Stimulated activated effector memory CD8-positive, alpha-beta T cell treated with anti-CD3 and anti-CD28 coated beads, Interleukin-12 subunit alpha, Interleukin-12 subunit beta, amount 100 ng/mL, for 72 hours (primary cell): ENCODE results near the gene STEAP1.
"Not testable (repeated sequence)": the region's sequence is repeated elsewhere in the genome, so short reads cannot be mapped to it uniquely, and the experiment has no call there.

Experiments used
- ATAC-seq: fragments of 150-1000 bp; cut with Tn5 transposase; 2 replicates; pipeline ENCODE4 v1.10.0; 2021
- DNase-seq, 2 donors: peaks; one replicate each; pipeline ENCODE4 v3.0.0; 2021 to 2022; ENCODE audit warnings: low spot score in 2 of 2
- H3K27ac Mint-ChIP-seq: one replicate; pipeline ENCODE4 v1.8.0; 2022; ENCODE audit warnings: mild to moderate bottlenecking, mixed read lengths
- H3K36me3 Mint-ChIP-seq: one replicate; pipeline ENCODE4 v1.8.0; 2022; ENCODE audit warnings: mild to moderate bottlenecking, mixed read lengths
- H3K4me1 Mint-ChIP-seq: one replicate; pipeline ENCODE4 v1.8.0; 2022; ENCODE audit warnings: mixed read lengths
- H3K4me3 Mint-ChIP-seq: one replicate; pipeline ENCODE4 v1.8.0; 2022; ENCODE audit warnings: mild to moderate bottlenecking, mixed read lengths
- H3K9me3 Mint-ChIP-seq: one replicate; pipeline ENCODE4 v1.8.0; 2022; ENCODE audit warnings: mixed read lengths

Gene STEAP1

GRCh38 chr7:90165724-90166123, 11.5 kb downstream of the STEAP1 start:
- ATAC-seq (no peak), DNase-seq (no peak)
- H3K36me3 Mint-ChIP-seq = no peaks in the 10 kb centered on the region
- no peaks in the 10 kb centered on the region for H3K4me1 Mint-ChIP-seq
- no peak overlapping the region for H3K27ac Mint-ChIP-seq
- H3K9me3 Mint-ChIP-seq = peaks cover 3% of the 10 kb centered on the region
- no peak overlapping the region for H3K4me3 Mint-ChIP-seq

GRCh38 chr7:90166153-90166552, 11.9 kb downstream of the STEAP1 start:
- H3K4me3 Mint-ChIP-seq = no peak overlapping the region
- peaks cover 3% of the 10 kb centered on the region for H3K9me3 Mint-ChIP-seq
- DNase-seq (no peak), ATAC-seq (no peak)
- H3K36me3 Mint-ChIP-seq = no peaks in the 10 kb centered on the region
- H3K27ac Mint-ChIP-seq = no peak overlapping the region
- H3K4me1 Mint-ChIP-seq = no peaks in the 10 kb centered on the region

- ATAC-seq = no peak
- Mint-ChIP-seq H3K4me1 (no peaks in the 10 kb centered on the region), H3K9me3 (peaks cover 3% of the 10 kb centered on the region), H3K27ac (no peak overlapping the region), H3K4me3 (no peak overlapping the region), H3K36me3 (no peaks in the 10 kb centered on the region)
- no peak for DNase-seq
Observed at GRCh38 chr7:90167361-90167760, 13.1 kb downstream of the STEAP1 start.

GRCh38 chr7:90169891-90170290, 15.6 kb downstream of the STEAP1 start:
- H3K4me3 Mint-ChIP-seq = no peak overlapping the region
- peaks cover 15% of the 10 kb centered on the region for H3K4me1 Mint-ChIP-seq
- DNase-seq (no peak), ATAC-seq (no peak)
- peaks cover 3% of the 10 kb centered on the region for H3K9me3 Mint-ChIP-seq
- no peaks in the 10 kb centered on the region for H3K36me3 Mint-ChIP-seq
- no peak overlapping the region for H3K27ac Mint-ChIP-seq

- DNase-seq (no peak), ATAC-seq (no peak)
- no peaks in the 10 kb centered on the region for H3K36me3 Mint-ChIP-seq
- H3K27ac Mint-ChIP-seq = no peak overlapping the region
- no peak overlapping the region for H3K4me3 Mint-ChIP-seq
- peaks cover 3% of the 10 kb centered on the region for H3K9me3 Mint-ChIP-seq
- H3K4me1 Mint-ChIP-seq = peaks cover 15% of the 10 kb centered on the region
Observed at GRCh38 chr7:90172121-90172520, 17.9 kb downstream of the STEAP1 start.

GRCh38 chr7:90172624-90173023, 18.4 kb downstream of the STEAP1 start:
- Mint-ChIP-seq H3K4me3 (peak overlapping the region; percentile 39), H3K27ac (peak overlapping the region; percentile 67), H3K36me3 (no peaks in the 10 kb centered on the region), H3K9me3 (peaks cover 3% of the 10 kb centered on the region), H3K4me1 (peaks cover 15% of the 10 kb centered on the region)
- DNase-seq (no peak), ATAC-seq (no peak)

- Mint-ChIP-seq H3K4me3 (peak overlapping the region; percentile 39), H3K27ac (peak overlapping the region; percentile 72), H3K4me1 (peaks cover 15% of the 10 kb centered on the region), H3K9me3 (peaks cover 3% of the 10 kb centered on the region), H3K36me3 (no peaks in the 10 kb centered on the region)
- DNase-seq = no peak
- ATAC-seq = peak; percentile 88
Observed at GRCh38 chr7:90173127-90173844, 19.0 kb downstream of the STEAP1 start.

- H3K9me3 Mint-ChIP-seq = no peaks in the 10 kb centered on the region
- no peak overlapping the region for H3K4me3 Mint-ChIP-seq
- H3K27ac Mint-ChIP-seq = no peak overlapping the region
- no peaks in the 10 kb centered on the region for H3K36me3 Mint-ChIP-seq
- no peak for DNase-seq
- no peak for ATAC-seq
- peaks cover 30% of the 10 kb centered on the region for H3K4me1 Mint-ChIP-seq
Observed at GRCh38 chr7:90175667-90176066, 21.4 kb downstream of the STEAP1 start.

- no peak for DNase-seq
- no peaks in the 10 kb centered on the region for H3K9me3 Mint-ChIP-seq
- no peak for ATAC-seq
- no peak overlapping the region for H3K4me3 Mint-ChIP-seq
- H3K27ac Mint-ChIP-seq = no peak overlapping the region
- H3K4me1 Mint-ChIP-seq = peaks cover 30% of the 10 kb centered on the region
- H3K36me3 Mint-ChIP-seq = no peaks in the 10 kb centered on the region
Observed at GRCh38 chr7:90176195-90176594, 21.9 kb downstream of the STEAP1 start.

- no peak for ATAC-seq
Observed at GRCh38 chr7:90178166-90178565, 23.9 kb downstream of the STEAP1 start.

GRCh38 chr7:90178679-90179278, 24.5 kb downstream of the STEAP1 start:
- Mint-ChIP-seq H3K27ac (peak overlapping the region; percentile 24), H3K4me1 (peaks cover 18% of the 10 kb centered on the region), H3K9me3 (no peaks in the 10 kb centered on the region), H3K36me3 (no peaks in the 10 kb centered on the region), H3K4me3 (peak overlapping the region; percentile 12)
- peak; percentile 98 for ATAC-seq
- no peak for DNase-seq

More at GRCh38 chr7:90178166-90178565, 23.9 kb downstream of the STEAP1 start:
- Mint-ChIP-seq H3K27ac (no peak overlapping the region), H3K4me3 (no peak overlapping the region), H3K4me1 (peaks cover 24% of the 10 kb centered on the region), H3K36me3 (no peaks in the 10 kb centered on the region), H3K9me3 (no peaks in the 10 kb centered on the region)
- DNase-seq = no peak

GRCh38 chr7:90180011-90180585, 25.8 kb downstream of the STEAP1 start:
- Mint-ChIP-seq H3K4me3 (no peak overlapping the region), H3K27ac (no peak overlapping the region), H3K4me1 (peaks cover 15% of the 10 kb centered on the region), H3K9me3 (no peaks in the 10 kb centered on the region), H3K36me3 (no peaks in the 10 kb centered on the region)
- ATAC-seq = no peak
- no peak for DNase-seq

- no peak for ATAC-seq
- H3K4me1 Mint-ChIP-seq = peaks cover 15% of the 10 kb centered on the region
- no peaks in the 10 kb centered on the region for H3K36me3 Mint-ChIP-seq
- H3K4me3 Mint-ChIP-seq = no peak overlapping the region
- H3K9me3 Mint-ChIP-seq = no peaks in the 10 kb centered on the region
- no peak for DNase-seq
- no peak overlapping the region for H3K27ac Mint-ChIP-seq
Observed at GRCh38 chr7:90180649-90181048, 26.4 kb downstream of the STEAP1 start.

GRCh38 chr7:90181485-90181884, 27.2 kb downstream of the STEAP1 start:
- DNase-seq = no peak
- H3K9me3 Mint-ChIP-seq = no peaks in the 10 kb centered on the region
- H3K4me3 Mint-ChIP-seq = no peak overlapping the region
- no peaks in the 10 kb centered on the region for H3K36me3 Mint-ChIP-seq
- ATAC-seq = no peak
- peaks cover 15% of the 10 kb centered on the region for H3K4me1 Mint-ChIP-seq
- no peak overlapping the region for H3K27ac Mint-ChIP-seq

GRCh38 chr7:90186290-90186689, 32.0 kb downstream of the STEAP1 start:
- not testable (repeated sequence) for H3K27ac Mint-ChIP-seq, H3K9me3 Mint-ChIP-seq, H3K4me3 Mint-ChIP-seq, DNase-seq, H3K36me3 Mint-ChIP-seq, ATAC-seq, H3K4me1 Mint-ChIP-seq

GRCh38 chr7:90187507-90188050, 33.3 kb downstream of the STEAP1 start:
- peaks cover 2% of the 10 kb centered on the region for H3K9me3 Mint-ChIP-seq
- no peak for ATAC-seq

More at GRCh38 chr7:90187507-90188050, 33.3 kb downstream of the STEAP1 start:
- no peaks in the 10 kb centered on the region for H3K36me3 Mint-ChIP-seq
- no peaks in the 10 kb centered on the region for H3K4me1 Mint-ChIP-seq
- no peak overlapping the region for H3K4me3 Mint-ChIP-seq
- no peak overlapping the region for H3K27ac Mint-ChIP-seq
- no peak for DNase-seq
